SK-N-SH (cell line): ENCODE measurements around the gene CUEDC2. TPM values are rescaled to one million over a fixed set of nuclear protein-coding genes. Genes with fewer than 3 reads are reported as not detected.
A peak's percentile ranks its signal among the peaks of the same experiment; 100 is the strongest.

ENCODE experiments used
- CTCF ChIA-PET: fragments of 300-600, 350-600 bp; formaldehyde crosslinking; extraction: SDS; loops from one replicate; lab custom pipeline; 2021; lab: Yijun Ruan, JAX
- POLR2A ChIA-PET: fragments of 350-600 bp; sonication (Branson Sonifier 250); formaldehyde crosslinking; extraction: SDS; loops from one replicate; lab custom pipeline; 2020; ENCODE audit warnings: antibody characterized with exemption, inconsistent platforms; lab: Yijun Ruan, JAX
- DNase-seq: peaks from one replicate; pipeline ENCODE4 v3.0.0; 2012
- H2AFZ ChIP-seq: fragments of 200-600 bp; sonication (generic); 2 replicates; pipeline ENCODE4 v1.8.1; 2016; ENCODE audit warnings: antibody characterized with exemption, mild to moderate bottlenecking, low read depth
- H3F3A ChIP-seq: fragments of 200-600 bp; sonication (generic); replicated peaks from 2 replicates; pipeline ENCODE3; 2016; ENCODE audit warnings: antibody characterized with exemption, mild to moderate bottlenecking; ENCODE audit not compliant: insufficient read depth
- H3K27ac ChIP-seq, 2 experiments: fragments of 200-500 bp in 1 of 2; fragments of 200-600 bp in 1 of 2; sonication (Bioruptor generic) in 1 of 2; sonication (generic), shearing (Covaris generic) in 1 of 2; 2 replicates each; pipeline versions ENCODE4 v1.5.1 to v1.6.1; 2014 to 2016; ENCODE audit warnings: low read depth in 2 of 2, inconsistent platforms in 1 of 2, low read length in 1 of 2, mild to moderate bottlenecking in 1 of 2, mixed read lengths in 1 of 2
- H3K27me3 ChIP-seq: fragments of 200-600 bp; sonication (generic), shearing (Covaris generic); 2 replicates; pipeline ENCODE4 v1.6.1; 2016; ENCODE audit warnings: mixed run types; ENCODE audit not compliant: insufficient read depth
- H3K36me3 ChIP-seq, 2 experiments: fragments of 200-500 bp in 1 of 2; fragments of 200-600 bp in 1 of 2; sonication (Bioruptor generic) in 1 of 2; sonication (generic) in 1 of 2; replicated peaks in 1 of 2; 2 replicates each; pipeline versions ENCODE3 to v1.5.1; 2014 to 2016; ENCODE audit warnings: low read length in 1 of 2, mild to moderate bottlenecking in 1 of 2; ENCODE audit not compliant: insufficient read depth in 2 of 2, control insufficient read depth in 1 of 2
- H3K4me1 ChIP-seq, 2 experiments: fragments of 200-500 bp in 1 of 2; fragments of 200-600 bp in 1 of 2; sonication (Bioruptor generic) in 1 of 2; sonication (generic), shearing (Covaris generic) in 1 of 2; 2 replicates each; pipeline versions ENCODE4 v1.5.1 to v1.6.1; 2014 to 2016; ENCODE audit warnings: low read depth in 1 of 2, low read length in 1 of 2, mixed run types in 1 of 2; ENCODE audit not compliant: insufficient read depth in 2 of 2, control insufficient read depth in 1 of 2
- H3K4me2 ChIP-seq: fragments of 200-600 bp; sonication (generic), shearing (Covaris generic); 2 replicates; pipeline ENCODE4 v1.6.1; 2017; ENCODE audit warnings: mixed run types
- H3K4me3 ChIP-seq, 2 experiments: fragments of 200-500 bp in 1 of 2; fragments of 200-600 bp in 1 of 2; sonication (Bioruptor generic) in 1 of 2; sonication (generic), shearing (Covaris generic) in 1 of 2; 2 replicates each; pipeline versions ENCODE4 v1.5.1 to v1.8.1; 2014 to 2016; ENCODE audit warnings: low read depth in 2 of 2, inconsistent platforms in 1 of 2, low read length in 1 of 2, mild to moderate bottlenecking in 1 of 2, mixed read lengths in 1 of 2, moderate library complexity in 1 of 2
- H3K79me2 ChIP-seq: fragments of 200-600 bp; sonication (generic); 2 replicates; pipeline ENCODE4 v1.8.1; 2017; ENCODE audit warnings: mild to moderate bottlenecking; ENCODE audit not compliant: insufficient read depth
- H3K9ac ChIP-seq: fragments of 200-600 bp; sonication (generic); 2 replicates; pipeline ENCODE4 v1.6.1; 2017; ENCODE audit warnings: mixed run types
- H3K9me2 ChIP-seq: fragments of 200-600 bp; sonication (generic); 2 replicates; pipeline ENCODE4 v1.6.1; 2017; ENCODE audit warnings: mixed run types
- H3K9me3 ChIP-seq: fragments of 200-600 bp; sonication (generic); 2 replicates; pipeline ENCODE4 v1.6.1; 2017; ENCODE audit warnings: mixed run types, mild to moderate bottlenecking, moderate library complexity
- H4K20me1 ChIP-seq: fragments of 200-600 bp; sonication (generic); 2 replicates; pipeline ENCODE4 v1.6.1; 2017; ENCODE audit warnings: mild to moderate bottlenecking, mixed run types; ENCODE audit not compliant: insufficient read depth
- ELF1 ChIP-seq: IDR thresholded peaks from 2 replicates; pipeline ENCODE4 v1.4.0; 2012
- GABPA ChIP-seq: IDR thresholded peaks from 2 replicates; pipeline ENCODE4 v1.4.0; 2012; ENCODE audit warnings: low read depth, mild to moderate bottlenecking
- MEF2A ChIP-seq: IDR thresholded peaks from 2 replicates; pipeline ENCODE4 v1.4.0; 2012; ENCODE audit warnings: low read depth, borderline replicate concordance
- MXI1 ChIP-seq: IDR thresholded peaks from 2 replicates; pipeline ENCODE4 v1.6.1; 2012; ENCODE audit warnings: mild to moderate bottlenecking, low read depth, low read length, improper control_type of control experiment
- NRF1 ChIP-seq: IDR thresholded peaks from 2 replicates; pipeline ENCODE4 v1.6.1; 2012; ENCODE audit warnings: low read depth, mild to moderate bottlenecking, low read length
- RXRA ChIP-seq: IDR thresholded peaks from 2 replicates; pipeline ENCODE4 v1.4.0; 2012; ENCODE audit warnings: low read depth, mild to moderate bottlenecking, borderline replicate concordance
- SIN3A ChIP-seq: IDR thresholded peaks from 2 replicates; pipeline ENCODE4 v1.6.1; 2012; ENCODE audit warnings: low read depth, mild to moderate bottlenecking, low read length, moderate library complexity, borderline replicate concordance
- TAF1 ChIP-seq: IDR thresholded peaks from 2 replicates; pipeline ENCODE4 v1.6.1; 2012; ENCODE audit warnings: low read depth, mild to moderate bottlenecking, low read length, moderate library complexity, borderline replicate concordance
- TCF12 ChIP-seq: IDR thresholded peaks from 2 replicates; pipeline ENCODE4 v1.4.0; 2012
- USF1 ChIP-seq: IDR thresholded peaks from 2 replicates; pipeline ENCODE4 v1.4.0; 2012; ENCODE audit warnings: low read depth, borderline replicate concordance
- YY1 ChIP-seq: IDR thresholded peaks from 2 replicates; pipeline ENCODE4 v1.4.0; 2012; ENCODE audit warnings: low read depth, mild to moderate bottlenecking
- WGBS: methylation state at CpG from one replicate; pipeline ENCODE4 v1.1.6; 2017; ENCODE audit warnings: low lambda C conversion rate; 5-methylcytosine and 5-hydroxymethylcytosine counted together
- polyA plus RNA-seq, 3 experiments: library from polyadenylated mRNA; depleted of rRNA; stranded (reverse); fragments of >200 nt; gene quantifications; 2 replicates each; pipeline ENCODE4 v1.2.3, GENCODE V29; 2012

CUEDC2 gene
- polyA plus RNA-seq, 1 of the 3 experiments (the other 2 are of a cell fraction): 162 TPM

DNA sequence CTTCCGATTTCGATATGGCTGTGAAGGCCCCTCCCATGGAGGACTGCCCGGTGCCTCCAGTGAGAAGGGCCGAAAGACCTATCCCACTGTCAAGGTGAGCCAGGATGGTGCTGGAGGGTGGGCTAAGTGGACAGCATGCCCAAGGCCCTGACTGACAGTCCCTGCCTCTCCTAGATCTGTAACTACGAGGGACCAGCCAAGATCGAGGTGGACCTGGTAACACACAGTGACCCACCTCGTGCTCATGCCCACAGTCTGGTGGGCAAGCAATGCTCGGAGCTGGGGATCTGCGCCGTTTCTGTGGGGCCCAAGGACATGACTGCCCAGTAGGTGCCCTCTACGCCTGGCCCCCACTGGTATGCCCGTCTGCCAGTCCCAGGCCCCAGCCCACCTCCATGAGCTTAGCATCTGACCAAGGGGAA is 35.6 kb downstream of the CUEDC2 start:
- peak overlapping the region; percentile 90 for H3K4me2 ChIP-seq
- H3K4me3 ChIP-seq: no peak overlapping the region
- whole genome bisulfite sequencing: no CpG with 5 or more reads among the region's 12 CpGs
- DNase-seq: no peak
- H3K9me3 ChIP-seq: no peaks in the 10 kb centered on the region
- TF ChIP-seq TCF12 (no peak), USF1 (no peak), MXI1 (no peak), NRF1 (no peak), SIN3A (no peak)
- H3K36me3 ChIP-seq: no peaks in the 10 kb centered on the region
- ChIA-PET POLR2A (interaction anchor here (1.5 kb wide), 1 partner anchor 36 kb away, joined by 4 read pairs; the partner anchor contains the start of gene CUEDC2), CTCF (interaction anchor here (0.6 to 16.5 kb wide), 7 partner anchors 11 to 241 kb away, joined by 3 to 359 read pairs (median 17); partner anchors contain the start of genes ELOVL3, FBXL15 and PSD)
- no peak overlapping the region for H3K27ac ChIP-seq
- H3K27me3 ChIP-seq: no peaks in the 10 kb centered on the region
- H3K9me2 ChIP-seq: no peaks in the 10 kb centered on the region
- no peak overlapping the region for H3K9ac ChIP-seq
- H3K4me1 ChIP-seq: peaks cover 0 to 23% of the 10 kb centered on the region in 2 experiments; a peak in 1 of 4 replicates
- H3K79me2 ChIP-seq: peaks cover 5% of the 10 kb centered on the region; the same call in 1 of the 2 replicates
- H3F3A ChIP-seq: peaks cover 3% of the 10 kb centered on the region
- H4K20me1 ChIP-seq: no peaks in the 10 kb centered on the region
- no peak overlapping the region for H2AFZ ChIP-seq

DNA sequence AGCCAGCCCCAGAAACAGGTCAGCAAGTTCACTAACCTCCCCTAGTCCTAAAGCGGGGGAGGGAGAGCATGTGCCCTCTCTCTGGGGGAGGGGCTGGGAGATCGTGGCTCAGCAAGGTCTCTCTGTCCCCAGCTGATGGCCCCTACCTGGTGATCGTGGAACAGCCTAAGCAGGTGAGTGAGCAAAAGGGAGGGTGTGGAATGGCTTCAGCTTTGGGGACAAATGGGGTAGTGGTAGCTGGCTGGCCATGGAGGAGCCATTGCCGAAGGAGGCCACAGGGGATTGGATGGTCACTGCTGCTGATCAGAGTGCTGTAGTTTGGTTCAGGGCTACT is 36.1 kb downstream of the CUEDC2 start:
- Histone ChIP-seq H4K20me1 (no peaks in the 10 kb centered on the region), H3K27me3 (no peaks in the 10 kb centered on the region), H3K79me2 (peaks cover 5% of the 10 kb centered on the region; the same call in 1 of the 2 replicates), H3K36me3 (no peaks in the 10 kb centered on the region), H3F3A (peaks cover 3% of the 10 kb centered on the region), H3K4me3 (peak overlapping the region; percentile 65 to 77), H3K9me2 (no peaks in the 10 kb centered on the region), H3K9ac (peak overlapping the region; percentile 68), H3K9me3 (no peaks in the 10 kb centered on the region), H3K4me2 (peak overlapping the region; percentile 90), H3K27ac (no peak overlapping the region), H2AFZ (no peak overlapping the region), H3K4me1 (peaks cover 0 to 23% of the 10 kb centered on the region in 2 experiments; a peak in 1 of 4 replicates)
- ChIA-PET POLR2A (interaction anchor here (1.5 kb wide), 1 partner anchor 36 kb away, joined by 4 read pairs; the partner anchor contains the start of gene CUEDC2), CTCF (interaction anchor here (0.8 to 16.5 kb wide), 6 partner anchors 11 to 187 kb away, joined by 3 to 359 read pairs (median 70); partner anchors contain the start of genes ELOVL3, FBXL15 and PSD)
- 54% methylated on average over 2 of the region's 4 CpGs for WGBS
- TF ChIP-seq TAF1 (no peak), GABPA (no peak), NRF1 (no peak), RXRA (no peak), MEF2A (no peak), YY1 (no peak), ELF1 (no peak)
- DNase-seq: no peak
